Measurements from ENCODE around the gene SORBS1. TPM values are rescaled to one million over a fixed set of nuclear protein-coding genes. Genes with fewer than 3 reads are reported as not detected.

Gene SORBS1
- total and polyA plus RNA-seq, 2 donors (not counting 1 experiment from before 2014, with no cell fraction given) = 0.21 to 1.5 TPM

DNA sequence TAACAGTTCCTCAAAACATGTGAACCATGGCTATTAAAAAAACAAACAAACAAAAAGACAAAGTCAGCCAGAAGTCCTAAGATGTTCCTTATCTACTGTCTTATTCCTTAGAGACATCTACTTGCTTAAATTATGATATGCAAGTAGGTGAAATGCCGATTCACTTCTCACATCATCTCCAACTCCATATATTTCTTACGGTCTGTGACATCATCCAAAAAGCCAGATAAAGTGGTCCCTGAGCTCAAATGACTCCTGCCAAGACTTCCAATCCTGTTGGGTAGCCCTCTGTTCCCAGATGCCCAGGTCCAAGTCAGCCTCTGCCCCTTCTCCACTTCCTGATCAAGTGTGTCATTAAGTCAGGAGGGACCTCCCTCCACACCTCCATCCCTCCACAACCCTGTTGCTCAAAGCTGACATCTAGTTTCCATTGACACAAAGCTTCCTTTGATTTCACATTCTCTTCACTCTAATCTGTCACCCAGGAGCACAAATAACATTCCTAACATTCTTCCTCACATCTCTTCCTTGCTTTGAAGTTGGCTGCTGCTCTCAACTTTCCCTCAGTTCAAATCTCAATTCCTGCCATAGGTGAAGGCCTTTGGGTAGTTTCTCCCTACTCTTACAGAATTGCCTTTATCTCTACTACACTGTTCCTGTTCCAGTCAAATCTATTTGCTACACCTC lies 214.3 kb downstream of the SORBS1 start:
- no peak overlapping the region for H3K4me3 Mint-ChIP-seq
- H3K4me1 Mint-ChIP-seq = peaks cover 2% of the 10 kb centered on the region
- no peaks in the 10 kb centered on the region for H3K9me3 ChIP-seq (ENCODE audit: control extremely low read depth in 1 of 3, control insufficient read depth in 2 of 3, insufficient read depth in 1 of 3, low read length in 2 of 3)
- H3K4me2 ChIP-seq (replicated peaks; ENCODE audit: low read depth, low read length, poor library complexity, severe bottlenecking) = no peak overlapping the region
- H3K27me3 ChIP-seq (replicated peaks in 1 of 4; ENCODE audit: control extremely low read depth in 1 of 4, control insufficient read depth in 3 of 4, insufficient read depth in 4 of 4, low read length in 3 of 4) = peaks cover 0 to 3% (median 0%) of the 10 kb centered on the region in 4 experiments
- TF ChIP-seq CTCF (IDR thresholded peaks at IDR 0.05) = no peak
- TF ChIP-seq EZH2 (IDR thresholded peaks at IDR 0.05; ENCODE audit: borderline replicate concordance, insufficient read depth, low read depth, low read length, poor library complexity, severe bottlenecking) = no peak
- no peaks in the 10 kb centered on the region for H3K4me1 ChIP-seq (ENCODE audit: control insufficient read depth in 2 of 2, insufficient read depth in 2 of 2, low read length in 2 of 2)
- 100% methylated on average over 1 of the region's 2 CpGs for WGBS (ENCODE audit: insufficient coverage)
- intact Hi-C loops (cut with micrococcal nuclease) = no loop called here
- no peaks in the 10 kb centered on the region for H3K9me3 Mint-ChIP-seq (ENCODE audit: insufficient read depth)
- H3K27ac Mint-ChIP-seq = no peak overlapping the region
- no peak overlapping the region for H3K4me3 ChIP-seq (ENCODE audit: control extremely low read depth in 1 of 5, extremely low read depth in 1 of 5, insufficient read depth in 1 of 5, low read depth in 2 of 5, low read length in 4 of 5)
- H3K79me2 ChIP-seq (ENCODE audit: control insufficient read depth, insufficient read depth, low read length) = no peaks in the 10 kb centered on the region
- H3K36me3 ChIP-seq (replicated peaks in 1 of 2; ENCODE audit: control extremely low read depth in 1 of 2, control insufficient read depth in 1 of 2, extremely low read depth in 1 of 2, insufficient read depth in 2 of 2, low read length in 1 of 2) = no peaks in the 10 kb centered on the region
- H2AFZ ChIP-seq (ENCODE audit: insufficient read depth, low read depth, low read length, poor library complexity, severe bottlenecking) = no peak overlapping the region
- H3K27me3 Mint-ChIP-seq = no peaks in the 10 kb centered on the region
- CTCF ChIA-PET = interaction anchor here (0.9 to 1.1 kb wide), 2 partner anchors 99 to 103 kb away, joined by 3 read pairs; no protein-coding TSS in a partner anchor
- H3K9ac ChIP-seq (ENCODE audit: low read length) = no peak overlapping the region
- H3K27ac ChIP-seq (ENCODE audit: low read length in 2 of 2) = no peak overlapping the region
- ATAC-seq (ENCODE audit: low read depth) = no peak
- H4K20me1 ChIP-seq (ENCODE audit: control insufficient read depth, insufficient read depth, low read length, poor library complexity, severe bottlenecking) = no peaks in the 10 kb centered on the region
- POLR2A ChIA-PET = no interaction called here
- DNase-seq = no peak

DNA sequence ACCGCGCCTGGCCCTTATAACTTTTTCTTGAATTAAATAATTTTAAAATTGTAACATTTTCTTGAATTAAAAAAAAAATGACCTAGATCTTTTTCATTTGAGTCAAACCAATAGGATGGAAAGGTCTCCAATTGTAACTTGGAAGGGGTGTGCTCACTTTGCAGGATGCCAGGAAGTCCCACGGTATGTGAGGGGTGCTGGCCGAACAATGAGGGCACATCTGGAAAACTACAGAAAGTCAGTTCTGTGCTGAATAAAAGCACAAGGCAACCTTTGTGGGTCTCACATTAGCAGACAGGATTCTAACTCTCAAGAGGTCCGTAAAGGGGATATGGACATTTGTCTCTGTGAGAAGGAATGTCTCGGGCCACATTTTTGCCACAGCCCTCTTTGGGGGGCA lies 217.6 kb downstream of the SORBS1 start:
- no peaks in the 10 kb centered on the region for H3K79me2 ChIP-seq (ENCODE audit: control insufficient read depth, insufficient read depth, low read length)
- no peak overlapping the region for H3K4me2 ChIP-seq (replicated peaks; ENCODE audit: low read depth, low read length, poor library complexity, severe bottlenecking)
- CTCF ChIA-PET = no interaction called here
- no peaks in the 10 kb centered on the region for H3K36me3 ChIP-seq (replicated peaks in 1 of 2; ENCODE audit: control extremely low read depth in 1 of 2, control insufficient read depth in 1 of 2, extremely low read depth in 1 of 2, insufficient read depth in 2 of 2, low read length in 1 of 2)
- H3K4me3 ChIP-seq (ENCODE audit: control extremely low read depth in 1 of 5, extremely low read depth in 1 of 5, insufficient read depth in 1 of 5, low read depth in 2 of 5, low read length in 4 of 5) = no peak overlapping the region
- H3K27me3 Mint-ChIP-seq = no peaks in the 10 kb centered on the region
- DNase-seq (no peak), ATAC-seq (ENCODE audit: low read depth) (no peak)
- POLR2A ChIA-PET = no interaction called here
- no peaks in the 10 kb centered on the region for H3K4me1 ChIP-seq (ENCODE audit: control insufficient read depth in 2 of 2, insufficient read depth in 2 of 2, low read length in 2 of 2)
- H4K20me1 ChIP-seq (ENCODE audit: control insufficient read depth, insufficient read depth, low read length, poor library complexity, severe bottlenecking) = no peaks in the 10 kb centered on the region
- no peak overlapping the region for H3K4me3 Mint-ChIP-seq
- TF ChIP-seq EZH2 (IDR thresholded peaks at IDR 0.05; ENCODE audit: borderline replicate concordance, insufficient read depth, low read depth, low read length, poor library complexity, severe bottlenecking) = no peak
- TF ChIP-seq CTCF (IDR thresholded peaks at IDR 0.05) = no peak
- no peak overlapping the region for H3K9ac ChIP-seq (ENCODE audit: low read length)
- WGBS (ENCODE audit: insufficient coverage) = 100% methylated on average over 2 of the region's 6 CpGs
- intact Hi-C loops (cut with micrococcal nuclease) = no loop called here
- no peak overlapping the region for H3K27ac ChIP-seq (ENCODE audit: low read length in 2 of 2)
- no peaks in the 10 kb centered on the region for H3K9me3 Mint-ChIP-seq (ENCODE audit: insufficient read depth)
- peaks cover 2% of the 10 kb centered on the region for H3K4me1 Mint-ChIP-seq
- no peak overlapping the region for H3K27ac Mint-ChIP-seq
- H3K27me3 ChIP-seq (replicated peaks in 1 of 4; ENCODE audit: control extremely low read depth in 1 of 4, control insufficient read depth in 3 of 4, insufficient read depth in 4 of 4, low read length in 3 of 4) = peaks cover 0 to 3% (median 0%) of the 10 kb centered on the region in 4 experiments
- no peak overlapping the region for H2AFZ ChIP-seq (ENCODE audit: insufficient read depth, low read depth, low read length, poor library complexity, severe bottlenecking)
- no peaks in the 10 kb centered on the region for H3K9me3 ChIP-seq (ENCODE audit: control extremely low read depth in 1 of 3, control insufficient read depth in 2 of 3, insufficient read depth in 1 of 3, low read length in 2 of 3)
